HG02759 (cell line): ENCODE measurements around the gene CIPC.
A peak's percentile ranks its signal among the peaks of the same experiment; 100 is the strongest.

Experiments used
- ATAC-seq: cut with Tn5 transposase; IDR thresholded peaks from one replicate; pipeline ENCODE4 v1.9.1; 2021; ENCODE audit warnings: mild to moderate bottlenecking, moderate library complexity; ENCODE audit not compliant: unreplicated experiment

The CIPC gene

DNA sequence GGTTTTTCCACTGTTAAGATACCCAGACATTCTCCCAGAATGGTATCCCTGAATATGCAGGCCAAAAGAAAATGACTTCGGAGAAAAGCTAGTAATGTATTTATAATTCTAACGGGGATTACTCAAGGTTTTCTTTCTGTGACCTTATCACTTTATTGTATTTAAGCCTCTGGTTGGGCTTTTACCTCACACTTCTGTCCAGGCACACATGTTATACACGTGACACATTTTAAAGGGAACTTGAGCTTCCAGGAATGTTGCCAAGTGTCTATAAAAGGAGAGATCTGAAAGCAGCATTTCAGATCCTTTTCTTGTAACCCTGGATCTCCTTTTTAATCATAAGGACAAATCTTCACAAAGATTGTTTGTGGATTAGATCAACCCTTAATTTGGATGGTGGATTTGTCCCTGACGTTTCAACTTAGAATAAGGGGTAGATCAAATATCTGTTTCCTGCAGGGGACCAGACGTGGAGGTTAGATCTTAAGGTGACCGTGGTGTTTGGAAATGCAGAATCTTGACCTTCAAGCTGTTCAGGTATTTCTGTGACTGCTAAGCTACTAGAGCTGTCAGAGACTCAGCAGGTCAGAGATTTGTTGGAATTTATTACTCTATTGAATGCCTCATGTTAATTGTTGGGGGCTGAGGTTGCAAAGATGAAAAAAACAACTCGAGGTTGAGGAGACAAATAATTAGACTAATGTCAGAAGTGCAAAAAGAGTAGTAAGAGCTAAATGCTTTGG is 1.5 kb downstream of the CIPC start:
- no peak for ATAC-seq

DNA sequence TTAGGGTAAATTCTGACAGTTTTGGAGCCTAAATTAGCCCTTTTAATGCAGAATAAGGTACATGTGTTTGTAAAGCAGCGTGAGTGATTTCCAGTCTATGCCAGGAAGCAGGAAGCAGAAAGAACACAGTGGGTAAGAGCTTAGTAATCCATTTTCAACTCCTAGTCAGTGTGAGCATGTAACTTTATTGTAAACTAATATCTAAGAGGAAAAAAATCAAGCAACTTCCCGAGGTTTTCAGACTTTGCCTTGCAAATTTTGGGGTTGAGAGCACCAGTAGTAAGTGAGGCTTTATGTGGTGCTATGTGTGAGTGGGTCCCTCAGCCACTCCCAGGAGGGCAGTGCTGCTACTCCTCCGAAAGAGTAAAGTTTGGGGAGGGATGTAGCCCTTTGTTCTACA is 2.9 kb downstream of the CIPC start:
- no peak for ATAC-seq

DNA sequence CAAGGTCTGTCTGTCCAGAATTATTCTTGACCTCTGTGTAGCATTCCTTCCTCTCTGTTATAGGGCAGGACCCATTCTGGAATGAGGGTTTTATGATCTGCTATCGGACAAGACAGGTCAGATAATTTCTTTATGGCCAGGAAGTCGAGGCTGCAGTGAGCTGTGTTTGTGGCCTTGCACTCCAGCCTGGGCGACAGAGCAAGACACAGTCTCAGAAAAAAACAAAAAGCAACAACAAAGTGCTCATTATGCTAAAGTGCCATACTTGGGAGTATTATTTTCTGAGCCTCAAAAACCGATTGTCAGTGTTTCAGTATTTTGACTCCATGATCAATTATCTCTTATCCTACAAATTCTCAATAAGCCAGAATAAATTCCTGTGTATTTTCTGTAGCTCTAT is 4.1 kb downstream of the CIPC start:
- no peak for ATAC-seq

DNA sequence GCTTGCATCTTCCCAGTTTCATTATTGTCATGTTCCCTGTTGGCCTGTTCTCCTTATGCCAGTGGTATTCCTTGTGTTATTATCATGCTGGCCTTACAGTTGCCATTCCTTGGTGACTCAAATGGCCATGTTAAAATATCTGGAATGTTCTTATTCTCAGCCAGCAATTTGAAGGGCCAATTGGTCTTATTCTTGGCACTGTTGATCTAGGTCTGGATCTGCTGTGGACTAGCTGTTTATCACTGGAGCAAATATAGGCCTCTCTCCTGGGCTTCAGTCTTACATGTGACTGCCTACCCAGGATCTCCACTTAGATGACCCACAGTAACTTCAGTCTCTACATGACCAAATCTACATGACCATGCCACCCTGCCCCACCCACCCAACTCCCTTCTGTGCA is 5.4 kb downstream of the CIPC start:
- no peak for ATAC-seq

DNA sequence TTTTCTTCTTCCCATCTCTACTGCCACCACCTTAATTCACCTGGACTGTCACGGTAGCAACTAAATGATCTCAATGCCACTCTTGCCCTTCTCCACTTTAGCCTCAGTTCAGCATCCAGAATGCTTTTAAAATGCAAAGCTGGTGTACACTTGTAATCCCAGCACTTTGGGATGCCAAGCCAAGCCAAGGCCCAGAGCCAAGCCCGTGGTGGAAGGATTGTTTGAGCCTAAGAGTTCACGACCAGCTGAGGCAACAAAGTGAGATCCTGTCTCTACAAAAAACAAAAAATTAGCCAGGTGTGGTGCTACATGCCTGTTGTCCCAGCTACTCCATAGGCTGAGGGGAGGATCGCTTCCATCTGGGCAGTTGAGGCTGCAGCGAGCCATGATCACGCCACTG is 5.9 kb downstream of the CIPC start:
- no peak for ATAC-seq

DNA sequence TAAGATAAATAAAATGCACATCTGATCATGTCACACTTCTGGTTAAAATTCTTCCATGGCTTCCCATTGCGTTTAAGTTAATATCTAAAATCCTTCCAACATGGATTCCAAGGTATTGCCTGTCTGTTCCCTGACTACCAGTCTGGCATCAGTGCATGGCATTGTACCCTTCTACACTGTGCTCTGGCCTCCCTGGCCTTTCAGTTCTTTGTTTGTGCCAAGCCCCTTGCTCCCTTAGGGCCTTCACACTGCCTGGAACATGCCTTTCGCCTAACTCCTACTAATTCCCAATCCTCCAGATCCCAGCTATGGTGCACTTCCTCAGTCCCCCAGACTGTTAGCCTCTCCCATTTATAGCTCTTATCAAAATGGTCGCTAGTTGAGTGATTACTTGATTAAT is 6.3 kb downstream of the CIPC start:
- ATAC-seq = no peak

DNA sequence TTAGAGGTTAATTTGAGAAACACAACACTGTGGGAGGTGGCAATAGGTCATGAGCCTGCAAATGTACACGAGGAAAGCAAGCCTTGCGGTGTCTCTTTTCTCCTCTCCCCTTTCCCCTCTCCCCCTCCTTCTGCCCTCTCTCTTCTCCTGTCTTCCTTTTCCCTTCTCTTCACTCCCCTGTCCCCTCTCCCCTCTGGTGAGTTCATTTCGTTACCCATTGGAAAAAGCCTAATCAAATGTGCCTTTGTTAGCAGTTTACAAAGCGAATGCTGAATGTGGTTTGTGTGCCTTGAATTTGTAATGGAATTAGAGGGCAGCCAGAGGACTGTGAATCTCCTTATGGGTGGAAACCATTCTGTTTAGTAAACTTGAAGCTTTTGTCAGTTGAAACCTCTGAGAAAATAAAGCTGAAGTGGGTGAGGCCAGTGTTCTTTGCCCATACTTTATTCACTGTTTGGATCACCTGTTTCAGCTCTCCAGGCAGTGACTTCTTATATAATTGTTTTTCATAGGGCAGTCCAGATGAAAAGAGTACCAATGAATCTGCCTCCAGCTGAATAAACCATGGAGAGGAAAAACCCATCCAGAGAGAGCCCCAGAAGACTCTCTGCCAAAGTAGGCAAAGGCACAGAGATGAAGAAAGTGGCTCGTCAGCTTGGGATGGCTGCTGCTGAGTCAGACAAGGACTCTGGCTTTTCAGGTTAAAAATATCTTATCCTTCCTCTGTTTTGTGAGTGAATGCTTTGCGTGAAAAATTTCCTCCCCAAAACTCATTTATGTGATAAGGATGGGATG is 7.3 kb downstream of the CIPC start:
- ATAC-seq = no peak

DNA sequence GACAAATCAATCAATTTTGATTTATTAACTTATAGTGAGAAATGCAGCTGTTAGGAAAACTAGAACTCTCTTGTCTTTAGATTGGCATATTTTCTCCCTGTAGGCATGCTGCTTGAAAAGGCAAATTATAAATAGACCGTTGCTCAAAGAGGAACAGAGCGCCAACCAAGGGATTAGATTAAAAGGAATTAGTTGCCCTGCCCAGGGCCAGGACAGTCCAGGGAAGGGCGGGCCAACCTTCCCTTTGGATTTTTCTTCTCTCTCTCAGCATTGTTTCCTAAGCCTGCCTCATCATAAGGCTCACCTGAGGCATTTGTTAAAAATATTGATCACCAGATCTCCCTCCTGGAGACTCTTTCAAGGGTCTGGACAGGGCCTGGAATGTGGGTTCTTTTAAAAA is 8.6 kb downstream of the CIPC start:
- ATAC-seq = no peak

DNA sequence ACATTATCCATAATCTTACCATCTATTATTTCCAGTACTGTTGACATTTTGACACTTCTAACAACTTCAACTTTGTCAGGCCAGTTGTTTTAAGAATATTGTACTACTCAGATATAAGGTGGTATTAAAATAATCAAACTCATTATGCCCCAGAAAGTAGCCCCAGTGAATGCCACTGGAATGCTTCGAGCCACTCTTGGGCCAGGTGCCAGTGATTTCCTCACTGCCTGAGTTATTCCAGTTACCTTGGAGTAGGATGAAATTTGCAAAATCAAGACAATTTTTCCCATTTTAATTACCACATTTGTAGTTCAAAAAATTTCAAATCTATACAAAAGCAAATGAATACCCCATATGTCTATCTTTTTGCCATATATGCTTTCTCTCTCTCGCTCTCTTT is 9.2 kb downstream of the CIPC start:
- ATAC-seq = no peak

DNA sequence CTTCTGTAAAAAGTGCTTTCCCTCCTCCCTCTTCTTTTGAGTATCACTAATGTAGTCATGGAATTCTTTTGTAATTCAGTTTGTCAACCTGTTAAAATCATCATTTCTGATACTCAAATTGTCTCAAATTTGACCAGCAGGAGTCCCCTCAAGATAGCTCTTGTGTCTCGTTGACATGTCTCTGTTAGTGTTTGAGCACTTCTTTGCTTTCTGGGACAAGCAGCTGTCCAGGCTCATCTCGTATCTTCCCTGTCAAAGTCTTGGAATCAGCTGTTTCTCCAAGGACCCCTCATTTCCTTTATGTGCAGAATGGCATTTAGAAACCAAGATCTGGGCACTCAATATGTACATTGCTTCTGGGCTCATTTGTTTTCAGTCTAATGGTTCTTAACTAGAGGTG is 10.7 kb downstream of the CIPC start:
- no peak for ATAC-seq

DNA sequence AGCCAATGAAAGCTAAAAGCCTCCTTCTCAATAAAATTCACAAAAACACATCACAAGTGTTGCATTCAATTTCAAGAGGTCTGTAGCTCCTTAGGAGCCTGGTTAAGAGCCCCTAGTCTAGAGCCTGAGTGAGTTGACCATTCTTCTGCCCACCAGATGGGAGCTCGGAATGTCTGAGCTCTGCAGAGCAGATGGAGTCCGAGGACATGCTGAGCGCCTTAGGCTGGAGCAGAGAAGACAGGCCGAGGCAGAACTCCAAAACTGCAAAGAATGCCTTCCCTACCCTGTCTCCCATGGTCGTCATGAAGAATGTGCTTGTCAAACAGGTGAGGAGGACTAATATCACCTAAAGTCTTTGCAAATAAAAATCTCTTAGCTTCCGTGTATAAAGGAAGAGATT is 11.6 kb downstream of the CIPC start:
- no peak for ATAC-seq

DNA sequence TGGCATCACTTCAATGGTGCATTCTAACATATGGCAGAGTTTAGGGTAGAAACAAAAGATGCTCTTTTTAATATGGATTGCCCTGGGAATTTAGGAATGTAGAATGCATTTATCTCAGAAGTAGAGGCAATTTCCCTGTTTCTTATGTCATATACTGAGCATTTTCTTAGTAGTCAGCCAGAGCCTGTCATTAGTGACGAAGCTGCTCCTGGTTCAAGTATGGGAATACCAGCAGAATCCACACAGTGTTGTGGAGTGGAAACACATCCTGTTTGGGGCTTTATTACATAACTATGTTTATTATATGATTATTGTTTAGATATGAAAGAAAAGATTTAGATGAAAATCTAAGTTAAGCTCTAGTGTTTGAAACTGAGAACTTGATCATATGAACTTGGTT is 12.2 kb downstream of the CIPC start:
- no peak for ATAC-seq

DNA sequence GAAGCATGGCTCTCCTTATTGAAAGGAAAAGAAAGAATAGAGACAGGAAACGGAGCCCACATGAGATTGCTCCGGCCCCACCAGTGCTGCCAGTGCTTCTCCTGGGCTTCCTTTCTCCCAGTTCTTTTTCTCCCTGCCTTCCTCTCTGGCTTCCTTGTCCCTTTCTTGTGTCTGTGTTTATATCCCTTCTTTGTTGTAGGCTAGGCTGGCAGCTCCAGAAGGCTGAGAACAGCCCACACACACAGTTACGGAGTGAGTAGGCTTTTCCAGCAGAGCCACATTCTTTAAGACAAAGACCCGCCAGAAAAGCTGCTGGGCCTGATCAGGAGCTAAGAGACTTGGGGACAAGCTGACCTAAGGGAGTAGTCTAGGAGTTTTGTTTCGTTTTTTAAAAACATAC is 13.0 kb downstream of the CIPC start:
- ATAC-seq = no peak

DNA sequence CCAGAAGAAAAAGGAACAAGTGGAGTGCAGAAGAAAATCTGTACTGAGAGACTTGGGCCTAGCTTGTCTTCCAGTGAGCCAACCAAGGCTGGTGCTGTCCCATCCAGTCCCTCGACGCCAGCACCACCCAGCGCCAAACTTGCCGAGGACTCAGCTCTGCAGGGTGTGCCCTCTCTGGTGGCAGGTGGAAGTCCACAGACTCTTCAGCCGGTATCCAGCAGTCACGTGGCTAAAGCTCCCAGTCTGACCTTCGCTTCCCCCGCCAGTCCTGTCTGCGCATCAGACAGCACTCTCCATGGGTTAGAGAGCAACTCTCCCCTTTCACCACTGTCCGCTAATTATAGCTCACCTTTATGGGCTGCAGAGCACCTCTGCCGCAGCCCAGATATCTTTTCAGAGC is 15.6 kb downstream of the CIPC start:
- no peak for ATAC-seq

DNA sequence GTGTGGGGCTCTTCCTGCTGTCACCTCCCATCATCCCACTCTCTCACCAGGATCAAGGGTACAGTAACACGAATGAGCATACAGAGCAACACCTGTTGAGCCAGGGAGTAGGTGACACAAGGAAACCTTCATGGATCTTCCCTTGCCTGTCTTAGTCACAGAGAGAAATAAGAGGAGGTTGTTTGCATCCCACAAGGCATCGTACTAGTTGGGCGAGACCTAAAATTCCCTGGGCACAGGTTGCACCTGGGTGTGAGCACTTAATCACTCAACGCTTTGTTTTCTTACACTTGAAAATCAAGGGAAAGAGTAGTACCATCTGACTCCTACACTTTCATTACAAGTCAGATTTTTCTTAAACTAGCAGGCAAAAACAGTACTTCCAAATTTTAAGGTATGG is 16.6 kb downstream of the CIPC start:
- no peak for ATAC-seq

DNA sequence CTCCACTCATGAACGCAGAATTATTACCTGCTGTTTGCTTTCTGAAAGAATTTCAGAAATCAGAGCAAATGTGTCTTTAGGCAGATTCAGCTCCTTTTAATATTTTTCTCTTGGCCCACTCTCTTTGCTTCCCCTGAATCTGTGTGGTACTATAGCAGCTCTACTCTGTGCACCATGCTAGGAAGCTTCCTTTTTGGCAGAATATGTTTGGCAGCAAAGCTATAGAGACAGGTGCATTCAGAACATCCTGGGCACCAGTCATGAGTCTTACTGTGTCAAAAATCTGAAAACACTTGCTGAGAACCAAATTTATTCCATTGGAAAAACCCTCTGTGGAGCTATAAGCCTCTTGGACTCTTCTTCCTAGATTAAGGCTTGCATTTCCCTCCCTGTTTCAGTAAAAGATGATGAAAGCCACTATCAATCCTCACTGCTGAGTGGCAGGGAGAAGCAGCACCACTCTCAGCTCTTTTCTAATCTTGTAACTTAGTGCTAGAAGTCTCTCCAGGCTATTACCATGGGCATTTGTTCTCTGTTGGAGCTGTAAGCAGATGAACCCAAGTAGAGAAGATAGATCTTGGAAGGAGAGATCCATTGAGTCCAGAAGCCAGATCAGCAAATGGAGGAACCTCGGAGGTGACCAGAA is 18.2 kb downstream of the CIPC start:
- ATAC-seq = no peak

DNA sequence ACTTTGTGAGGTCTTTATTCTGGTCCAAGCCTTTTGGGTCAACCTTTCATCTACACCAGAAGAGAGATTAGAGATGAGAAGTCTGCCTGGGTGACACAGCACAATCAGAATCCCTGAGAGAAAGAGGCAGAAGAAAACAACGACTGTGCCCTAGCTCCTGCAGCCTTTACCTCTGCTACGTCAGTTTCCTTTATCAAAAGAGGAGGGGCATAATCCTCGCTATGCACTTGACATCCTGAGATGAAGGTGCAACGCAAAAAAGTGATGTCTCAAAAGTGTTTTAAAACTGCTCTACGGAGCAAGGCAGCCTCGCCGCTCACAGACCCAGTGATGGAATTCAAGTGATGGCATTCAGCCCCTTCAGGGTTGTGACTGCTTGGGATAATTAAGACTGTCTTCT is 21.8 kb downstream of the CIPC start:
- ATAC-seq = no peak

DNA sequence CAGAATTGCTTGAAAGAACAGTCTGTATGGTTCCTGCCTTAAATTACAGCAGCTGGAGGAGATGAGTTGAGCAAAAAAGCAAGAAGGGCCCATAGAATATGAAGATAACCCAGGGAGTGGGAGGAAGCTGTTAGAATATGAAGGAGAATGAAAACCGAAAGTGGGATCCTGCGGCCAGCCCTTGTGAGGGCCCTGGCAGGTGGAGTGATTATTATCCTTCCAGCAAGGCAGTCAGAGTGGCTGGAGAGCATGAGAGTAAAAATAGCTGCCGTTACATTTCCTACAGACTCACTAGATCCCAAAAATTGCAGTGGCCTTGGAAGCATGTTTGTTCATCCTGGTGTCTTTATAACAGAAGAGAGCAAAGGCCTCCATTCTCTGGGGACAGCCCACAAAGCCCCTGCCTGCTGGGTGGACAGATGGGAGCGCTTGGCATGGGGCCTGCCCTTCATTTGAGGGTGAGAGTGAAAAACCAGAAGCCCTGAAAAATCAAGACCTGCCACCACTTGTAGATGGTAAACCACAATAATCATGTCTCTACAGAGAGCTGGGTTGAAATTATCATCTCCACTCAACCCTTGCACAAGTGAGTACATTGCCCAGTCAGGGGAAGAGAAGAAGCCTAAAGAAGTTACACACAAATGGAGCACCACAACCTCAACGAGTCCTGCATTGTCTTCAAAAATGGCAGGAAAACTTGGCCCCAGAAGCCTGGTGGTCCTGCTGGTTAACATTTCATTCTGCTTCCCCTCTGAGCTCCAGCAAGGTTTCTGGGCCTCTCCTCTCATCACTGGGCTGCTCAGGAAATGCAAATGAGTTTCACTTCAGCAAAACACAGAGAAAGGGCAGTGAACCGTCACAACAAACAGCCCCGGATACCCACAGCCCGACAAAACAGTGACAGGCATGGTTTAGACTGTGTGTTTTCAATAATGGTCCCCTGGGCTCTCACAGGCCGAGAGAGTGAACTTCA is 23.0 kb downstream of the CIPC start:
- ATAC-seq = peak; percentile 92

DNA sequence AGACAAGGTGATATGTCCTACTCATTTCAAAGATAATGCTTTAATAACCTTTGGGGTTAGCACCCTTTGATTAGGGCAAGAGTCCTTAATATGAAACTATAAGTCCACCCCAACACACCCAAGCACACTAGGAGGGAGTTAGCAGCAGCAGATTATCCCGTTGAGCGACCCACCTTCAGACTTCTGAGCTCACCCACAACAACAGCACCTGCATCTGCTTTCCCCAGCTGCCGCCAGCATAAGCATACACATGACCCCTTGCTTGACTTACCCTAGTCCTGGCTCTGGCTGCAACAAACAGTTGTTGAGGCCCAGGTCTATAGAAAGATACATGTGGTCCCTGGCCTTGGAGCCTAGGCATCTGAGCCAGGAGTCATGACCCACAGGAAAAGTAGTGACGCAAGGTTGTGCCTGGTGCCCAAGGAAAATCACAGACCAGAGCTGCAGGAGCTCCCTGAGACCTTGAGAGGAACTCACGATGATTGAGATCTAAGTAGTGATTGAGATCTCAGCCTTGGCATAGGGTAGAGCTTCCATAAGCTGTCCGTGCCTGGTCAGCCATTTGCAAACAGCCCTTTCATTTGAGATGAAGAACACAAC is 24.6 kb downstream of the CIPC start:
- ATAC-seq = no peak
